Measurements from ENCODE around the gene ZNF155. TPM values are rescaled to one million over a fixed set of nuclear protein-coding genes. Genes with fewer than 3 reads are reported as not detected.

The ZNF155 gene
- polyA plus RNA-seq, 3 donors = 14.8 to 18.7 (median 15.8) TPM

GRCh38 chr19:44002566-44003460 is 18.8 kb downstream of the ZNF155 start, which contains the start of gene ZNF230:
ZNF230 (plus strand) TSS chr19:44002957; CDS start chr19:44007079, 4,122 bp downstream.
- DNase-seq (ENCODE audit: low read depth in 3 of 3, low spot score in 2 of 3) = peak; percentile 87 to 96 (median 92)

GRCh38 chr19:44003461-44004009 is 19.5 kb downstream of the ZNF155 start:
- no peak for DNase-seq (ENCODE audit: low read depth in 3 of 3, low spot score in 2 of 3)

GRCh38 chr19:44005973-44006372 is 22.0 kb downstream of the ZNF155 start:
- no peak for DNase-seq (ENCODE audit: low read depth in 3 of 3, low spot score in 2 of 3)

GRCh38 chr19:44007473-44007872 is 23.5 kb downstream of the ZNF155 start:
- no peak for DNase-seq (ENCODE audit: low read depth in 3 of 3, low spot score in 2 of 3)

- DNase-seq (ENCODE audit: low read depth in 3 of 3, low spot score in 2 of 3) = no peak
Observed at GRCh38 chr19:44010468-44010867, 26.5 kb downstream of the ZNF155 start.

GRCh38 chr19:44019498-44019897 is 35.5 kb downstream of the ZNF155 start:
- no peak for DNase-seq (ENCODE audit: low read depth in 3 of 3, low spot score in 2 of 3)

- DNase-seq (ENCODE audit: low read depth in 3 of 3, low spot score in 2 of 3) = no peak
Observed at GRCh38 chr19:44021221-44021620, 37.2 kb downstream of the ZNF155 start.

GRCh38 chr19:44024900-44025216 is 40.9 kb downstream of the ZNF155 start:
- DNase-seq (ENCODE audit: low read depth in 3 of 3, low spot score in 2 of 3) = no peak

GRCh38 chr19:44025217-44025936 is 41.4 kb downstream of the ZNF155 start, which contains the start of gene ZNF222:
ZNF222 (plus strand) TSS chr19:44025379; CDS start chr19:44025437, 58 bp downstream.
- DNase-seq (ENCODE audit: low read depth in 3 of 3, low spot score in 2 of 3) = peak; percentile 72 to 79 (median 77)

- no peak for DNase-seq (ENCODE audit: low read depth in 3 of 3, low spot score in 2 of 3)
Observed at GRCh38 chr19:44026622-44027021, 42.6 kb downstream of the ZNF155 start.

GRCh38 chr19:44032001-44032610 is 48.1 kb downstream of the ZNF155 start:
- DNase-seq (ENCODE audit: low read depth in 3 of 3, low spot score in 2 of 3) = no peak

GRCh38 chr19:44042147-44042546 is 58.2 kb downstream of the ZNF155 start:
- DNase-seq (ENCODE audit: low read depth in 3 of 3, low spot score in 2 of 3) = no peak

Other genes starting within 250 kb of the ZNF155 start
- 10 to 100 TPM; 36.9 to 40.5 (median 37.4) TPM for gene SMG9, start 229.2 kb upstream of the ZNF155 start, polyA plus RNA-seq (ENCODE audit: insufficient read length in 3 of 3)
- gene KCNN4, start 203.2 kb upstream of the ZNF155 start, polyA plus RNA-seq (ENCODE audit: insufficient read length in 3 of 3) = 1 to 10 TPM in 2 of 3 donors, under 1 TPM in 1; 0.97 to 1.8 (median 1.5) TPM
- gene LYPD5, start 181.7 kb upstream of the ZNF155 start, polyA plus RNA-seq (ENCODE audit: insufficient read length in 3 of 3) = under 1 TPM; 0.42 to 0.71 (median 0.47) TPM
- 10 to 100 TPM; 11.4 to 14.8 (median 14.5) TPM for gene ZNF283, start 156.9 kb upstream of the ZNF155 start, polyA plus RNA-seq (ENCODE audit: insufficient read length in 3 of 3)
- gene ZNF404, start 100.2 kb upstream of the ZNF155 start, polyA plus RNA-seq (ENCODE audit: insufficient read length in 3 of 3) = 10 to 100 TPM; 10.4 to 11.7 (median 11.1) TPM
- 10 to 100 TPM; 25.6 to 30.9 (median 29.0) TPM for gene ZNF45, start 48.9 kb upstream of the ZNF155 start, polyA plus RNA-seq (ENCODE audit: insufficient read length in 3 of 3)
- gene ZNF221, start 33.0 kb upstream of the ZNF155 start, polyA plus RNA-seq (ENCODE audit: insufficient read length in 3 of 3) = 1 to 10 TPM; 5.0 to 7.5 (median 6.2) TPM
- gene ZNF230, start 18.8 kb downstream of the ZNF155 start, polyA plus RNA-seq (ENCODE audit: insufficient read length in 3 of 3) = 1 to 10 TPM; 6.8 to 7.5 (median 7.3) TPM
- gene ZNF222, start 41.2 kb downstream of the ZNF155 start, polyA plus RNA-seq (ENCODE audit: insufficient read length in 3 of 3) = 10 to 100 TPM in 2 of 3 donors, 1 to 10 TPM in 1; 10.0 to 10.9 (median 10.2) TPM
- gene ZNF223, start 67.8 kb downstream of the ZNF155 start, polyA plus RNA-seq (ENCODE audit: insufficient read length in 3 of 3) = 10 to 100 TPM; 12.7 to 15.5 (median 13.1) TPM
- gene ZNF284, start 88.0 kb downstream of the ZNF155 start, polyA plus RNA-seq (ENCODE audit: insufficient read length in 3 of 3) = 1 to 10 TPM; 3.5 to 4.3 (median 3.9) TPM
- gene ZNF224, start 110.2 kb downstream of the ZNF155 start, polyA plus RNA-seq (ENCODE audit: insufficient read length in 3 of 3) = 10 to 100 TPM; 24.9 to 26.2 (median 25.9) TPM
- gene ZNF225, start 129.2 kb downstream of the ZNF155 start, polyA plus RNA-seq (ENCODE audit: insufficient read length in 3 of 3) = 10 to 100 TPM; 10.9 to 12.1 (median 11.2) TPM
- 10 to 100 TPM; 13.1 to 14.6 (median 13.5) TPM for gene ZNF234, start 157.4 kb downstream of the ZNF155 start, polyA plus RNA-seq (ENCODE audit: insufficient read length in 3 of 3)
- 10 to 100 TPM; 28.4 to 31.2 (median 30.0) TPM for gene ZNF226, start 180.9 kb downstream of the ZNF155 start, polyA plus RNA-seq (ENCODE audit: insufficient read length in 3 of 3)
- gene ZNF227, start 228.3 kb downstream of the ZNF155 start, polyA plus RNA-seq (ENCODE audit: insufficient read length in 3 of 3) = 10 to 100 TPM; 26.7 to 29.8 (median 29.8) TPM